ENCODE data around the gene SH3BP4.

- TF ChIP-seq CTCF (IDR thresholded peaks at IDR 0.05; ENCODE audit: borderline replicate concordance, extremely low read depth, low read length, poor library complexity, severe bottlenecking) (no peak), EZH2 (IDR thresholded peaks at IDR 0.05; ENCODE audit: borderline replicate concordance, low read depth, low read length, severe bottlenecking) (no peak)
These were observed 12.2 kb downstream of the SH3BP4 start for GRCh38 chr2:234963773-234964615.

All from DND-41 (cell line).